ENCODE data around the gene TNNT2.

TNNT2 gene

GRCh38 chr1:201403359-201403758 is 25.9 kb upstream of the TNNT2 start:
- DNase-seq (ENCODE audit: low read depth, low spot score), result no peak

GRCh38 chr1:201401700-201402099 is 24.2 kb upstream of the TNNT2 start:
- no peak for DNase-seq (ENCODE audit: low read depth, low spot score)

GRCh38 chr1:201400852-201401230 is 23.4 kb upstream of the TNNT2 start:
- no peak for DNase-seq (ENCODE audit: low read depth, low spot score)

- DNase-seq (ENCODE audit: low read depth, low spot score), result no peak
Observed at GRCh38 chr1:201400212-201400851, 22.9 kb upstream of the TNNT2 start.

GRCh38 chr1:201399352-201400126 is 22.1 kb upstream of the TNNT2 start:
- DNase-seq (ENCODE audit: low read depth, low spot score), result peak; percentile 81

- no peak for DNase-seq (ENCODE audit: low read depth, low spot score)
Observed at GRCh38 chr1:201399018-201399351, 21.5 kb upstream of the TNNT2 start, which contains the start of gene LAD1. LAD1 (minus strand) TSS chr1:201399324; CDS start chr1:201399306, 18 bp downstream.

GRCh38 chr1:201397675-201398074 is 20.2 kb upstream of the TNNT2 start:
- DNase-seq (ENCODE audit: low read depth, low spot score), result no peak

GRCh38 chr1:201396861-201397464 is 19.5 kb upstream of the TNNT2 start:
- DNase-seq (ENCODE audit: low read depth, low spot score), result no peak

- DNase-seq (ENCODE audit: low read depth, low spot score), result no peak
Observed at GRCh38 chr1:201395936-201396335, 18.5 kb upstream of the TNNT2 start.

GRCh38 chr1:201394591-201394990 is 17.1 kb upstream of the TNNT2 start:
- DNase-seq (ENCODE audit: low read depth, low spot score), result no peak

- no peak for DNase-seq (ENCODE audit: low read depth, low spot score)
Observed at GRCh38 chr1:201393076-201393475, 15.6 kb upstream of the TNNT2 start.

- DNase-seq (ENCODE audit: low read depth, low spot score), result no peak
Observed at GRCh38 chr1:201391651-201392511, 14.4 kb upstream of the TNNT2 start.

GRCh38 chr1:201391225-201391624 is 13.7 kb upstream of the TNNT2 start:
- no peak for DNase-seq (ENCODE audit: low read depth, low spot score)

- DNase-seq (ENCODE audit: low read depth, low spot score), result no peak
Observed at GRCh38 chr1:201389051-201389450, 11.6 kb upstream of the TNNT2 start.

GRCh38 chr1:201386208-201386607 is 8.7 kb upstream of the TNNT2 start:
- DNase-seq (ENCODE audit: low read depth, low spot score), result no peak

- peak; percentile 87 for DNase-seq (ENCODE audit: low read depth, low spot score)
Observed at GRCh38 chr1:201385299-201385891, 7.9 kb upstream of the TNNT2 start.

GRCh38 chr1:201384406-201384782 is 6.9 kb upstream of the TNNT2 start:
- no peak for DNase-seq (ENCODE audit: low read depth, low spot score)

GRCh38 chr1:201383647-201384405 is 6.3 kb upstream of the TNNT2 start:
- no peak for DNase-seq (ENCODE audit: low read depth, low spot score)

GRCh38 chr1:201381130-201381529 is 3.6 kb upstream of the TNNT2 start:
- DNase-seq (ENCODE audit: low read depth, low spot score), result no peak

GRCh38 chr1:201379733-201380242 is 2.3 kb upstream of the TNNT2 start:
- no peak for DNase-seq (ENCODE audit: low read depth, low spot score)

- no peak for DNase-seq (ENCODE audit: low read depth, low spot score)
Observed at GRCh38 chr1:201378804-201379203, 1.3 kb upstream of the TNNT2 start.
